ENCODE measurements around the gene MAP2K5.

GRCh38 chr15:67730135-67730534, 187.6 kb downstream of the MAP2K5 start:
- TF ChIP-seq TCF12 (IDR thresholded peaks at IDR 0.05; ENCODE audit: low read depth) (no peak), YY1 (IDR thresholded peaks at IDR 0.05; ENCODE audit: low read depth) (no peak), REST (IDR thresholded peaks at IDR 0.05; ENCODE audit: low read depth) (no peak), EP300 (IDR thresholded peaks at IDR 0.05; ENCODE audit: borderline replicate concordance) (no peak), RAD21 (IDR thresholded peaks at IDR 0.05; ENCODE audit: low read depth) (no peak), CEBPB (IDR thresholded peaks at IDR 0.05) (no peak), NFIC (IDR thresholded peaks at IDR 0.05) (no peak), ZBTB7A (IDR thresholded peaks at IDR 0.05; ENCODE audit: low read depth) (no peak)
